Measurements from ENCODE around the gene CDH4.

- no peak for TF ChIP-seq EGR1 (IDR thresholded peaks at IDR 0.05)
- TF ChIP-seq TAF1 (IDR thresholded peaks at IDR 0.05; ENCODE audit: low read depth): no peak
- no peak for TF ChIP-seq EP300 (IDR thresholded peaks at IDR 0.05; ENCODE audit: borderline replicate concordance)
Observed at GRCh38 chr20:61739832-61740118, 487.7 kb downstream of the CDH4 start.

Measured in Ishikawa (cell line).